Calu3 (cell line): ENCODE measurements around the gene SYNE1. TPM values are rescaled to one million over a fixed set of nuclear protein-coding genes. Genes with fewer than 3 reads are reported as not detected.

Source experiments
- BruUV-seq: library from RNA; stranded (reverse); fragments of 400-500 nt; replicated peaks from 2 replicates; lab custom pipeline; 2021; lab: Mats Ljungman, UMichigan
- CTCF ChIA-PET: fragments of 300-600 bp; sonication (Branson Sonifier 250); formaldehyde crosslinking; loops from one replicate; lab custom pipeline; 2022; ENCODE audit warnings: antibody characterized with exemption; lab: Charles Lee
- DNase-seq: peaks from one replicate; pipeline ENCODE4 v3.0.0; 2022
- H3K27ac Mint-ChIP-seq: one replicate; pipeline ENCODE4 v1.8.0; 2022; ENCODE audit warnings: mixed read lengths; ENCODE audit not compliant: unreplicated experiment
- H3K27me3 Mint-ChIP-seq: one replicate; pipeline ENCODE4 v1.8.0; 2022; ENCODE audit warnings: mixed read lengths; ENCODE audit not compliant: unreplicated experiment
- H3K36me3 Mint-ChIP-seq: one replicate; pipeline ENCODE4 v1.8.0; 2022; ENCODE audit warnings: mild to moderate bottlenecking, moderate library complexity, mixed read lengths; ENCODE audit not compliant: insufficient read depth, unreplicated experiment
- H3K4me1 Mint-ChIP-seq: one replicate; pipeline ENCODE4 v1.8.0; 2022; ENCODE audit warnings: mild to moderate bottlenecking, low read depth, mixed read lengths; ENCODE audit not compliant: unreplicated experiment
- H3K4me3 Mint-ChIP-seq: one replicate; pipeline ENCODE4 v1.8.0; 2022; ENCODE audit warnings: mild to moderate bottlenecking, low read depth, moderate library complexity, mixed read lengths; ENCODE audit not compliant: unreplicated experiment
- H3K9me3 Mint-ChIP-seq: one replicate; pipeline ENCODE4 v1.8.0; 2022; ENCODE audit warnings: low read depth, mixed read lengths; ENCODE audit not compliant: unreplicated experiment
- intact Hi-C: fragments of 100-400 bp; cut with micrococcal nuclease; formaldehyde crosslinking; loops from one replicate; pipeline ENCODE4 v1.10.0; 2022; ENCODE audit not compliant: unreplicated experiment
- total RNA-seq: library from RNA; stranded (reverse); gene quantifications from 2 replicates; pipeline ENCODE4 v1.2.3, GENCODE V29; 2022
- TF ChIP-seq, protein P1 (sequence below): fragments of 200-600 bp; IDR thresholded peaks from one replicate; pipeline ENCODE4 v1.8.0; 2022; ENCODE audit warnings: antibody characterized with exemption; ENCODE audit not compliant: unreplicated experiment

The SYNE1 gene
- total RNA-seq, 1 experiment from 2014 or later = 28.1 TPM

DNA sequence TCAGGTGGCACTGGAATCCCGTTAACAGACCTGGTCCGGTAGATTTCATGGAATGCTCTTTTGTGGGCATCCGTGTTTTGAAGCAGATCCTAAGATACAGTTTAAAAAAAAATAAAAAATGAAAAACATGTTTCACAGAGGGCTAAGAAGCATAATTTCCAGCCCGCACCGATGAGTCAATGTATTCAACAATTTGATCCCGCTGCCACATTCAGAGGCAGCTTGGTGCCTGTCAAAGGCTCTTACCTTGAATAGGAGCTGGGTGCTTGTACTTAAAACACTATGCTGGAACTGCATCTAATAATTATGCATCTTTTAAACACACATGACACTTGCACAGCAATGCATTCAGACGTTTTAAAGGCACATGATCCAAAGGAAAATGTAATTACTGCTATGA, 164.8 kb downstream of the SYNE1 start:
- Mint-ChIP-seq H3K4me3 (no peak overlapping the region), H3K4me1 (no peaks in the 10 kb centered on the region), H3K27me3 (no peaks in the 10 kb centered on the region), H3K27ac (no peak overlapping the region), H3K36me3 (no peaks in the 10 kb centered on the region), H3K9me3 (no peaks in the 10 kb centered on the region)
- TF ChIP-seq, protein P1, sequence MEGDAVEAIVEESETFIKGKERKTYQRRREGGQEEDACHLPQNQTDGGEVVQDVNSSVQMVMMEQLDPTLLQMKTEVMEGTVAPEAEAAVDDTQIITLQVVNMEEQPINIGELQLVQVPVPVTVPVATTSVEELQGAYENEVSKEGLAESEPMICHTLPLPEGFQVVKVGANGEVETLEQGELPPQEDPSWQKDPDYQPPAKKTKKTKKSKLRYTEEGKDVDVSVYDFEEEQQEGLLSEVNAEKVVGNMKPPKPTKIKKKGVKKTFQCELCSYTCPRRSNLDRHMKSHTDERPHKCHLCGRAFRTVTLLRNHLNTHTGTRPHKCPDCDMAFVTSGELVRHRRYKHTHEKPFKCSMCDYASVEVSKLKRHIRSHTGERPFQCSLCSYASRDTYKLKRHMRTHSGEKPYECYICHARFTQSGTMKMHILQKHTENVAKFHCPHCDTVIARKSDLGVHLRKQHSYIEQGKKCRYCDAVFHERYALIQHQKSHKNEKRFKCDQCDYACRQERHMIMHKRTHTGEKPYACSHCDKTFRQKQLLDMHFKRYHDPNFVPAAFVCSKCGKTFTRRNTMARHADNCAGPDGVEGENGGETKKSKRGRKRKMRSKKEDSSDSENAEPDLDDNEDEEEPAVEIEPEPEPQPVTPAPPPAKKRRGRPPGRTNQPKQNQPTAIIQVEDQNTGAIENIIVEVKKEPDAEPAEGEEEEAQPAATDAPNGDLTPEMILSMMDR = no peak
- CTCF ChIA-PET = interaction anchor here (1.0 kb wide), 1 partner anchor 75 kb away, joined by 3 read pairs; no protein-coding TSS in a partner anchor
- intact Hi-C loops = no loop called here
- no TSS peak for BruUV-seq
- DNase-seq = no peak

DNA sequence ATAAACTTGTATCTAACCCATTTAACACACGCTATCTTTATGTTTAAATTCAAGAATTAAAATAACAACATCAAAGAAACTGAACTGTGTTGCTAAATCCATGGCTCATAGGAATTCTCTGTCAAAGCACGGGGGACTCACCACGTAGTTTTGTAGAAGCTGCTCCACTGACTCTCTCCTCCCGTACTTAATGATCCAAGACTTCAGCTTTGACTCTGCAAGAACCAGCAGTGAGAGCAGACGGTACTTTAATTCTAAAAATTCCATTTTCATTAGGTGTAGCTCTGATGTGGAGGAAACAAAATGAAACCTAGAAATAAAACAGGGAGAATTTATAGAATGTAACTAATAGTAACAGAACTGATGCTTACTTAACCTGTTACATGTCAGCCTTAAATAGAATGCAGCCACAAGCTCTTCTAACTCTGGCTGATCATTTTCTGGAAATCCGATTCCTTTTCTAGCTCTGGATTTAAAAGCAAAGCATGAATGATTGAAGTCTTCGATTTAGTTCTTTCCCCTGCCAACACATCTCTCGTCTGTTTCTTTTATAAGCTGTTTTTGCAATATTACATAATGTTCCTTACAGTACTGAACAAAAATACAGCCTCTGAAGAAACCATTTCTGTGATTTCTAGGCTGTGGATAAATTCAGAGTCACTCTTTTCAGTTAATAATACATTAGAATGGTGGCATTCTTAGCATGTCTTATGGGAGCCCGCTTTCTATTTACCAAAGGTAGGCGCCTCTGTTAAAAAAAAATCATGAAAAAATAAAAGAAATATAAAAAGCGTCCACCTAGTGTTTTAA, 165.5 kb downstream of the SYNE1 start:
- Mint-ChIP-seq H3K27ac (no peak overlapping the region), H3K4me1 (no peaks in the 10 kb centered on the region), H3K4me3 (no peak overlapping the region), H3K36me3 (no peaks in the 10 kb centered on the region), H3K27me3 (no peaks in the 10 kb centered on the region), H3K9me3 (no peaks in the 10 kb centered on the region)
- intact Hi-C loops = no loop called here
- CTCF ChIA-PET = no interaction called here
- TF ChIP-seq, protein P1 = no peak
- DNase-seq = no peak
- BruUV-seq = no TSS peak

DNA sequence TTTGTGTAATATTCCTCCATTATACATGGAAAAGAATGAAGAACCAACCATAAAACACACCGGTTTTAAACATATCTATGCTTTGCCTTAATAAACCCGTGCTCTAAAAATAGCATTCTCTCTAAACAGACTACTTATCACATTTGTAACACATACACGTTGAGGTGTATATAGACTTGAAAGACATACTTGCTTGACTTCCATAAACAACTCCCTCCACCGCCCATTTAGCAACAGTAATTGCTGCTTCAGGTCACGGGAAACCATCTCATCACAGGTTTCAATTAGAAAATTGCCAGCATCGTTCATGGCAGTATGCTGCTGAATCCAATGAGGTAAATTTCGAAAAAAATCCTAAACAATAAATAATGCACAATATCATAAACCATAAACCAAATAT, 174.0 kb downstream of the SYNE1 start:
- H3K36me3 Mint-ChIP-seq = no peaks in the 10 kb centered on the region
- H3K27me3 Mint-ChIP-seq = no peaks in the 10 kb centered on the region
- DNase-seq = no peak
- no TSS peak for BruUV-seq
- no peak overlapping the region for H3K27ac Mint-ChIP-seq
- H3K4me3 Mint-ChIP-seq = no peak overlapping the region
- peaks cover 17% of the 10 kb centered on the region for H3K4me1 Mint-ChIP-seq
- CTCF ChIA-PET = no interaction called here
- intact Hi-C loops = no loop called here
- TF ChIP-seq, protein P1 = no peak
- H3K9me3 Mint-ChIP-seq = no peaks in the 10 kb centered on the region

DNA sequence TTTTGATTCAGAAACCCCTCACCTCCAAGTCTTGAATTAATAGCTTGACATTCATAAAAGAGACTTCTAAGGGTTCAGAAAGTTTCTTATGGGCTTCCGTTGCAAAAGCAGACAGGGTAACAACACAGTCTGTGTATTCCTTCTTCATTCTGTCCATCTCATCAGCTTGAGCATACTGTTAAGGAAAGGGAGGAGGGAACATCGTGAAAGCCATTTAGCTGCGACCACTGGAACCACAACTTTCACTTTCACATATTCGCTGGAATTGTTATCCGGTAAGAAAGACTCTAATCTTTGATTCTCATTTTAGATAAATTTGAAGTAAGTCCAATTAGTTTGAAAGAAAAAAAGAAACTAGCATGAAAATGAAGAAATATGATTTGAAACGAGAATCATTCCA, 174.4 kb downstream of the SYNE1 start:
- H3K27me3 Mint-ChIP-seq = no peaks in the 10 kb centered on the region
- no peaks in the 10 kb centered on the region for H3K36me3 Mint-ChIP-seq
- H3K27ac Mint-ChIP-seq = no peak overlapping the region
- CTCF ChIA-PET = no interaction called here
- BruUV-seq = no TSS peak
- TF ChIP-seq, protein P1 = no peak
- intact Hi-C loops = no loop called here
- no peaks in the 10 kb centered on the region for H3K9me3 Mint-ChIP-seq
- H3K4me1 Mint-ChIP-seq = peaks cover 17% of the 10 kb centered on the region
- DNase-seq = no peak
- no peak overlapping the region for H3K4me3 Mint-ChIP-seq
